Posterior cingulate gyrus (tissue), 11 donors: Measurements from ENCODE around the gene ZSWIM7.
"Not testable (repeated sequence)": the region's sequence is repeated elsewhere in the genome, so short reads cannot be mapped to it uniquely, and the experiment has no call there.

ENCODE experiments used
- DNase-seq, 10 donors: peaks; one replicate each; pipeline versions ENCODE4 v3.0.0 to v3.0.0-alpha.2; 2020 to 2021; ENCODE audit warnings: mixed read lengths in 3 of 10
- intact Hi-C: fragments of 100-400 bp; cut with DNase I; formaldehyde crosslinking; loops from one replicate; pipeline ENCODE4 v1.15.1; 2023

The ZSWIM7 gene

GRCh38 chr17:15999974-16000827, 697 bp upstream of the ZSWIM7 start:
- DNase-seq = peak in 5 of 10 donors; percentile 6 to 73 (median 17)
- intact Hi-C loops = loop anchor here (2.0 kb wide), 3 partner anchors 55 to 215 kb away; partner anchors contain the start of genes ADORA2B and NCOR1

GRCh38 chr17:15998031-15998562, 1.4 kb downstream of the ZSWIM7 start:
- DNase-seq = no peak
- intact Hi-C loops = loop anchor here (2.0 kb wide), 3 partner anchors 53 to 217 kb away; partner anchors contain the start of genes ADORA2B and NCOR1

DNA sequence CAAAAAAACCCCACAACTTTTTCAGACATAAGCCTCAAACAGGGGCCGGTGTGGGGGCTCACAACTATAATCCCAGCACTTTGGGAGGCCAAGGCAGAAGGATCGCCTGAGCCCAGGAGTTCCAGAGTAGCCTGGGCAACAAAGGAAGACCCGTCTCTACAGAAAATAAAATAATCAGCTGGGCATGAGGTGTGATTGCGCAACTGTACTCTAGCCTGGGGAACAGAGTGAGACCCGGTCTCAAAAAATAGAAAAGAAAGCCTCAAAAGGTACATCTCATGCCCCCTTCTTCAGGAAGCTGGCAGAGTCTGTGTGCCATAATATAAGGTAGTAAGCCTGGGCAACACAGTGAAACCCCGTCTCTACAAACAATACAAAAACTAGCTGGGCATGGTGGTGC, 3.2 kb downstream of the ZSWIM7 start:
- DNase-seq = no peak
- intact Hi-C loops = no loop called here

DNA sequence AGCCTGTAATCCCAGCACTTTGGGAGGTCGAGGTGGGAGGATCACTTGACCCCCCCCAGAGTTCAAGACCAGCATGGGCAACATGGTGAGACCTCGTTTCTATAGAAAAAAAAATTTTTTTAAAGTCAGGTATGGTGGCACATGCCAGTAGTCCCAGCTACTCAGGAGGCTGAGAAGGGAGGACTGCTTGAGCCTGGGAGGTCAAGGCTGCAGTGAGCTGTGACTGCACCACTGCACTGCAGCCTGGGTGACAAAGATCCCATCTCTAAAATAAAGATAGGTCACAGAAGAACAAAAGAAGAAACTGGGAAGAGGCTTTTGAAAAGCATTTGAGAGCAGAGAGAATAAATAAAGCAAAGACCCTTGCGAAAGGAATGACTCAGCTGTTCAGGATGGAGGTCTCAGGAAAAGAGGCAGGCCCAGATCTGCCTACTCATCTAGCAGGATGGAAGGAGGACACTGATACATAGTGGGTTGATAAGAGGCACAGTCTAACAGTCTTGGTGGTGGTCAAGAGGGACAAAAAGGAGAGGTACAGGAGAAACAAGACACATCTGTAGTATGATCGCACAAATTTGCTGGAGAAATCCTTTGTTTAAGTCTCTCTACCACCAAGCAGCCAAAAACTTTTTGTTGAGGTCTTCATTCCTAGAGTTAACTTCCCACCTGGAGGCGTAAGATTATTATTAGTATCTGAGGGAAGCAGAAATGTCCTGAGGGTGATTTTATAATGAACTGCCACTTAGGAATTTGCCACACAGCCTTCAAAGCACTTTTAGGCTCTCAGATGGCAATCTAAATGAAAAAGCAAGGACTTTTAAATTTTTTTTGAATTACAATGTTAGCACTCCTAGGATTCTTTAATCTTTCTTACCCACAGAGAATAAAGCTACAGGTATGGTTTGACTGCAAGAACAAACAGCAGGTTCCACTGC, 17.6 kb downstream of the ZSWIM7 start:
- intact Hi-C loops = no loop called here
- no peak for DNase-seq

DNA sequence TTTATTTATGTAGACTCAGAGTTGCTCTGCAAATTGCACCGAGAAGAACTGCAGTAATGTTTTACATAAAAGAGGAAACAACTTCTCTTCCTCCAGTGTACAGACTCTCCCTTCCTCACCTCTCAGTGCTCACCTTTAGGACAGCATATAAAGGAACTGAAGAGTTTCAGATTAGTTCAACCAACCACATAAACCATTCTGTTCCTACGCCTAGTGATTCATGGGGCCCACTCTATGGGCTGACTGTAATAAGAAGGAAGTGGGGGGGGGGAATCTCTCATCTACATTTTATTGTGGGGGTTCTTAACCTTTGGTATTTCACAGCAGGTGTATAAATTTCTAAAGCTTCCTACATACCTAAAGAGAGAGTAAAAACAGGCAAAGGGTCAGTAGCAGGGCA, 18.3 kb downstream of the ZSWIM7 start:
- intact Hi-C loops = no loop called here
- no peak for DNase-seq

- intact Hi-C loops, DNase-seq: not testable (repeated sequence)
Measured at GRCh38 chr17:15979013-15979412, 20.5 kb downstream of the ZSWIM7 start.

GRCh38 chr17:15978606-15979005, 20.9 kb downstream of the ZSWIM7 start:
- DNase-seq = no peak
- intact Hi-C loops = no loop called here

DNA sequence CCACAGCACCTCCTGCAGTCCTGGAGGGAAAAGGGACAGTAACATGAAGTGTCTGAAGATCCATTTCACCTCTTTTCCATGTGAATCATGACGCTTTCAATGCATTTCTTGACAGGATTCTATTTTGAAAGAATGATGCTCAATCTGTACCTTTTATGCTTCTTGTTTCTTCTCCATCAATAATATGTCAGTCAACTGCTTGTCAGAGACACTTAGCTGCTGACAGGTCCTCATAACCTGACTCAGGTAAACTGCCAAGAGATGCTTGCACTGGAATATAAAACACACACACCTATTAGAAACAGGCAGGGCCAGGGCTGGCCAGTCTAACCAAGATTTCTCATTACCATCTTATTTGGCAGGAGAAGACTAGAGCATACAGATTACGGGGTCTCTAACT, 21.6 kb downstream of the ZSWIM7 start:
- intact Hi-C loops = no loop called here
- no peak for DNase-seq

DNA sequence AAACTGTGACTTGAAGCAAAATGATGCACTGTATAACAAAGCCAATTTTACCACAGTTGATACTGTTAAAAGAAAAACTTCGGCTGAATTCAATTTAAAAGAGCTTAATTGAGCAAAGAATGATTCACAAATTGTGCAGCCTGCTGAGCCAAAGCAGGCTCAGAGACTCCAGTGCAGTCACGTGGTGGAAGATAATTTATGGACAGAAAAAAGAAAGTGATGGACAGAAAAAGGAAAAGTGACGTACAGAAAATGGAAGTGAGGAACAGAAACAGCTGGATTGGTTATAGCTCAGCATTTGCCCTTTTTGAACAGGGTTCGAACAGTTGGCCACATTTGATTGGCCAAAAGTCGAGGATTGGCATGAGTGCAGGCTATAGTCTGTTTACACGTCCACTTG, 25.7 kb downstream of the ZSWIM7 start:
- intact Hi-C loops = no loop called here

GRCh38 chr17:15973016-15973415, 26.5 kb downstream of the ZSWIM7 start:
- intact Hi-C loops = no loop called here
- no peak for DNase-seq

More for the DNA sequence above, 25.7 kb downstream of the ZSWIM7 start:
- DNase-seq = no peak

- intact Hi-C loops = no loop called here
- no peak for DNase-seq
Measured at GRCh38 chr17:15972497-15972951, 27.0 kb downstream of the ZSWIM7 start.

GRCh38 chr17:15971882-15972281, 27.6 kb downstream of the ZSWIM7 start:
- intact Hi-C loops = no loop called here
- no peak for DNase-seq

DNA sequence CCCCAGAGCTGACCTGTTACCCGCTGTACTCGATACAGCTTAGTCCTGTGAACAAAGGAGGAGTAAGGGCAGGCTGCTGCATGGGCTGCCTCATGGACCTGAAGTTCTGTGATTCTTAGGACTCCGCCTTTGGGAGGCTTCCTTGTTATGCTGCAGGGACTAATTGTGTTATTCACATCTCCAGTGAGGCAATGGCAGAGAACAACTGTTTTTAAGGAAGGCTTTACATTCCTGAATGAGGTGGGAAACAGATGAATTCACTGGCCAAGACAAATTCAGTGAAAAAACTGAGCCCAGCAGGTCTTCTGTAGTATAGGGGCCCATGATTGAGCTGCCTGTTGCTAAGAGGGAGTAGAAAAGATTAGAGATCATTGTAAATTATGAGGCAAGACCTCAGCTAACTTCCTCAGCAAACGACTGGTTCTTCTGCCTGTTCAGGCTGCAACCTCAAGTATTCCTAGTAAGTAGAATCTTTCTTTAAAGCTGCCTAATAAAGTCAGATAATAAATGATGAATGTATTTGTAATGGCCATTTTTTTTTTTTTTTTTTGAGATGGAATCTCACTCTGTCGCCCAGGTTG, 28.3 kb downstream of the ZSWIM7 start:
- intact Hi-C loops = no loop called here
- DNase-seq = no peak

GRCh38 chr17:15970500-15970899, 29.0 kb downstream of the ZSWIM7 start:
- intact Hi-C loops = no loop called here
- no peak for DNase-seq

DNA sequence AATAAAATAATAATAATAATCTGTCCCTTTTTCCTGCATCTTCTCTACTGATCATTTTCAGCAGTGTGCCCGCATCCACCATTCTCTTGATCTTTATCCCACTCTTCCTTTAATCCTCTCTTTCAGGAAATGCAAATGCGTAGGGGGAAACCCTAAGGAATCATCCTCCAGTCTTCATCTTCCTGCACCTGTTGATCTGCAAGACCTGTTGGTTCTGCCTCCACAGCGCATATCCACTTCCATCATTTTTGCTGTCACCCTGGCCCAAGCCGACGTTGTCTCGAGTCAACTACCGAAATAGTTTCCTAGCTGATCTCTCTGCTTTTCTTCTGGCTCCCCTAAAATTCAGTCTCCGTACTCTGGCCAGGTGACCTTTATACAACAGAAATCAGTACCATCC, 30.0 kb downstream of the ZSWIM7 start:
- DNase-seq = no peak
- intact Hi-C loops = no loop called here

GRCh38 chr17:15967706-15968399, 31.7 kb downstream of the ZSWIM7 start:
- intact Hi-C loops = no loop called here
- DNase-seq = no peak

DNA sequence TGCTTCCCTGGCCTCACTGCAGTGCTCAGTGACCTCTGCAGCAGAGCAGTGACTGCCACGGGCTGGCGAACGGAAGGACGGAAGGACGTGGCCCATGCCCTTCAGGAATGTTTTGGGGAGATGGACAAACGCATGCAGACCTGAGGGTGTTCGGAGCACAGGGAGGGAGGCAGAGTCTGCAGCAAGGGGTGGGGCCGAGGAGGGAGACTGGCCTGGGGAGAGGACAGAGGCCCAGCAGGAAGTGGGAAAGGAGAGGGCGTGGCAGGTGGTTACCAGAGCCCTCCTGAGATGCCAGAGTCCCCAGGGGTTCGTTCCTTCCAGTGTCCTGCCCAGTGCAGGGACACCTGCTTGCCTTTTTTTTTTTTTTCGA, 32.6 kb downstream of the ZSWIM7 start:
- intact Hi-C loops = no loop called here
- no peak for DNase-seq

- intact Hi-C loops = no loop called here
- peak in 1 of 10 donors; percentile 21 for DNase-seq
Measured at GRCh38 chr17:15966183-15966878, 33.2 kb downstream of the ZSWIM7 start.

- peak in 1 of 10 donors; percentile 27 for DNase-seq
Measured at GRCh38 chr17:15965528-15965927, 34.0 kb downstream of the ZSWIM7 start.

More at GRCh38 chr17:15965528-15965927, 34.0 kb downstream of the ZSWIM7 start:
- intact Hi-C loops = no loop called here
